GM19395 (cell line): ENCODE data around the gene PIP5K1C.
"Not testable (repeated sequence)": the region's sequence is repeated elsewhere in the genome, so short reads cannot be mapped to it uniquely, and the experiment has no call there.

Experiments used
- ATAC-seq: cut with Tn5 transposase; IDR thresholded peaks from one replicate; pipeline ENCODE4 v1.9.1; 2021; ENCODE audit warnings: mild to moderate bottlenecking, moderate library complexity; ENCODE audit not compliant: unreplicated experiment

Gene PIP5K1C

DNA sequence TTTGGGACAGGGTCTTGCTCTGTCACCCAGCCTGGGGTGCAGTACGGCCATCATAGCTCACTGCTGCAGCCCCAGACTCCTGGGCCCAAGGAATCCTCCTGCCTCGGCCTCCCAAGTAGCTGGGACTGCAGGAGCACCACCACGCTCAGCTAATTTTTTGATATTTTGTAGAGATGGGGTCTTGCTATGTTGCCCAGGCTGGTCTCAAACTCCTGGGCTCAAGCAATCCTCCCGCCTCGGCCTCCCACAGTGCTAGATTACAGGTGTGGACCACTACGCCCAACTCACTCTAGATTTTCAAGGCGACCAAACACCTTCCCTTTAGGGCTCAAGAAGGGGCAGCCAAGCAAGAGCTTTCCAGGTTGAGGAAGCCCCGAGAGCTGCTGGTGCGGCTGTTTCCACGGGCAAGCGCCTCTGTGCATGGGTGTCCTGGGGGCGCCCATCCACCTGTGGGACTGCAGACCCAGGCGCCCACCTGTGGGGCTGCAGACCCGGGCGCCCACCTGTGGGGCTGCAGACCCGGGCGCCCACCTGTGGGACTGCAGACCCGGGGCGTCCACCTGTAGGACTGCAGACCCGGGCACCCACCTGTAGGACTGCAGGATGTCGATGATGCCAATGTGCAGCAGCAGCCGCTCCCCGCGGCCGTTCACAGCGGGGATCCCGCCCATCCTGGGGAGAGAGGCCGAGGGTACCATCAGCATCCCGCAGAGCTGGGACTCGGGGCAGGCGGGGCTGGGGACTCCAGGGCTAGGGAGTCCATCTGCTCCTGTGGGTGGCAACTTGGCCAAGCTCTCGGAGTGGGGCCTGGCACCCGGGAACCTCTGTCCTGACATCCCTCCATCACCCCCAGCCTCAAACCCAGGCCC, 52.0 kb downstream of the PIP5K1C start:
- no peak for ATAC-seq

DNA sequence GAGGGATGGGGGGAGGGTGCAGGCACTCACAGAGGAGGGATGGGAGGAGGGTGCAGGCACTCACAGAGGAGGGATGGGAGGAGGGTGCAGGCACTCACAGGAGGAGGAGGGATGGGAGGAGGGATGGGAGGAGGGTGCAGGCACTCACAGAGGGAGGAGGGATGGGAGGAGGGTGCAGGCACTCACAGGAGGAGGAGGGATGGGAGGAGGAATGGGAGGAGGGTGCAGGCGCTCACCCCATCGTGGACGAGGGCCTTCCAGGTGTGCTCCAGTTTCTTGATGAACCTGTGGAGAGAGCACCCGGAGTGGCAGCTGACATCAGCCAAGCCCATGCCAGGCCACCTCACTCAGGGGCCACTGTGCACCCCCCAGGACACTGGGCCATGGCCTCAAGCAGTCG, 53.2 kb downstream of the PIP5K1C start:
- not testable (repeated sequence) for ATAC-seq

DNA sequence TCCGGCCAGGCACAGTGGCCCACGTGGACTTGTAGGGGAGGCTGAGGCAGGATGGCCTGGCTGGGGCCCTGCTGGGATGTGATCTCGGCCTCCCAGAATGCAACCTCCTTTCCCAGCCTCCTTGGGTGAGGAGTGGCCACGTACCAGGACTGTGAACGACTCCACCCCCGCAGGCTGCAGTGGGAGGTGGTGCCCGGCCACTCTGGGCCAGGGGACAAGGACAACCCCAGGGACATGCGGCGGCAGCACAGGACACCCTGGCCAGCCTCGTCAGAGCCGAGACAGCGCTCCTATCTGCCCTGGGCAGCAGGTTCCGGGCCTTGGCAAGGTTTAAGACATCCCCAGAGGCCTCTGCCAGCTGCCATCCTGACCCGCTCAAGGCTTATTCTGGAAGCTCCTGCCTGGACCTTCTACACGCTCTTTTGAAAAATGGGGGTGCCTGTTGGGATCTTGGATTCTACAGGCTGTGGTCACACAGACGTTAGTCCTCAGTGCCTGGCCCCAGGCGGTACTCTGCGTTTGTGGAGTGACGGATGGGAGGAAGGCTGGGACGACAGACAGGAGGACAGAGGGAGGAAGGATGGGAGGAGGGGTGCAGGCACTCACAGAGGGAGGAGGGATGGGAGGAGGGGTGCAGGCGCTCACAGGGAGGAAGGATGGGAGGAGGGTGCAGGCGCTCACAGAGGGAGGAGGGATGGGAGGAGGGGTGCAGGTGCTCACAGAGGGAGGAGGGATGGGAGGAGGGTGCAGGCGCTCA, 53.8 kb downstream of the PIP5K1C start:
- ATAC-seq, result no peak

DNA sequence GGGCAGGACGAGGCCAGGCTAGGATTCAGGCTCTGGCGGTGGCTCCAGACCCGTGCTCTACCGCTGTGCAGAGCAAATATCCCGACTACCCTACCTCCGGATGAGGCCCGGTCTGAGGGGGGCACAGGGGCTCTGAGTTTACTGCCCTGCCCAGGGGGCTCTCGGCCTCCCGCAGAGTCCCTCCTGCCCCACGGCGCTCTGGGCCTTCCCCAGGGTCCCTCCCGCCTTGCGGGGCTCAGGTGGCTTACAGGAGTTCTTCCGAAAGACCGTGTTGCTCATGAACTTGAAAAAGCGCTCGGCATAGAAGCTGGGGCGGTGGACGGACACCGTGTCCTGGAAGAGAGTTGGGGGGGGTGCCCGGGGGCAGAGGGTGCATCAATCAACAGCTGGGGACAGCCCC, 54.5 kb downstream of the PIP5K1C start:
- ATAC-seq, result no peak

DNA sequence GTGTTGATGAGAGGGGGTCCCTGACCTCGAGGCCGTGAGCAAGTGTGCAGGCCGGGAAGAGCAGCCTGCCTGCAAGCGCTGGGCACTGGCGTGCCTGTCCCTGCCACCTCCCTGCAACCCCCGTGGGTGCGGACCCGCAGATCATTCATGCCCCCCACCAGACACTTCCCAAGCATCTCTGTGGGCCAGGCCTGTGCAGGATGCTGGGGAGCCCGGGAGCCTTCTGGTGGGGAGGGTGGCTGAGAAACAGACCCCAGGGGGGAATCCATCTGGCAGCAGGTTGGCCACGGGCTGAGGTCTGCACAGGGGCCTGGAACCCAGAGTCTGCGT, 55.2 kb downstream of the PIP5K1C start:
- ATAC-seq, result no peak

DNA sequence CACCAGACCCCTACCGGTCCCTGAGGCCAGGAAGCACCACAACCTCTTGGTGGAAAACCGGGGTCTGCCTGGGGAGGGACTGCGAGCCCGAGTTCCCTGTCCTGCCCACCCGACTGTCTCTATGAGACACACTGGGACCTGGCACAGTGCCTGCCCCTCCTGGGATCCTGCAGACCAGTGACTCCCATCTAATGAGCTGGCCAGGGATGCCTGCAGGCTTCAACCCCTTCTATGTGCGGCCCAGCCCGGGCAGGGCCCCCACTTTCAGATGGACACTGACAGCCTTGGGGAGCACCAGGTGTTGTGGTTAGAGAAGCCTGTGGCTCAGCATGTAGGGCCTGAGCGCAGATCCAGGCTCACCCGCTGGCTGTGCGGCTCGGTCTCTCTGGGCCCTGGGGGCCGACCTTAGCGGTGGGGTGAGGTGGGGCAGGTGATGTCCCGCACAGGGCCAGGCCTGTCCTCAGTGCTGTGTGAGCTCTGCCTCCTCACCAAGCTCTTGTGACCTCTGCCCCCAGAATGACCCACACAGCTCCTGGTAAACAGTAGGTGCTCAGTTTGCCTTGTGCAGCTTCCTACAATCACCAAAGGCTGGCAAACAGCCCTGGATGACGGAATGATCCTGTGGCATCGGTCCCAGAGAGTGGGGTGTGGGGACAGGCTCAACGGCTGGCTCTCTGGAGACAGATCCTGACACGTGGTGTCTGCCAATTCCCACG, 55.8 kb downstream of the PIP5K1C start:
- ATAC-seq, result no peak

DNA sequence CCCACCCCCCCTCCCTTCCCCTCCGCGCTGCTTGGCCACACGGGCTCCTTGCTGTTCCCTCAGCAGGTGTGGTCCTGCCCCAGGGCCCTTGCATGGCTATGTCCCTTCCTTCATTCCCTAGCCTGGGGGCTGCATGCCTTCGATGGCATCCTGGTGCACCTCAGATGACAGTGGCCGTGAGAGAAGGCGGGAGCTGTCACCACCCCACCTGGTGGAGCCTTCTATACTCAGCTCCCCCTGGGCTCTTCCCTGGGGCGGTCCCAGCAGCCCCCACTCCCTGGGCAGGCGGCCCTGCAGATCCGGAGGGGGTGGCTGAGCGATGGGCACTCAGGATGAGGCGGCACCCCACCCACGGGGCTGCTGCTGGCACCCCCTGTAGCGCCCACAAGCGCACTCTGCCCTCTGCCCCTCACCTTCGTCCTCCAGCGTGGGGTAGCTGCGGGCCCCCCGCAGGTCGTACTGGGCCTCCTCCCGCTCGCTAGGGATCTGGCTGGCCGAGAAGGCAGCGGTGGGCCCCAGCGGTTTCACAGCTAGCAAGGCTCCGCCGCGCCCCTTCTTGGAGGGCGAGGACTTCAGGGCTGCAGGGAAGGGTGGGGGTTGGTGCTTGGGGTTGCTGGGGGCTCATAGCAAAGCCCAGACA, 56.5 kb downstream of the PIP5K1C start:
- no peak for ATAC-seq

DNA sequence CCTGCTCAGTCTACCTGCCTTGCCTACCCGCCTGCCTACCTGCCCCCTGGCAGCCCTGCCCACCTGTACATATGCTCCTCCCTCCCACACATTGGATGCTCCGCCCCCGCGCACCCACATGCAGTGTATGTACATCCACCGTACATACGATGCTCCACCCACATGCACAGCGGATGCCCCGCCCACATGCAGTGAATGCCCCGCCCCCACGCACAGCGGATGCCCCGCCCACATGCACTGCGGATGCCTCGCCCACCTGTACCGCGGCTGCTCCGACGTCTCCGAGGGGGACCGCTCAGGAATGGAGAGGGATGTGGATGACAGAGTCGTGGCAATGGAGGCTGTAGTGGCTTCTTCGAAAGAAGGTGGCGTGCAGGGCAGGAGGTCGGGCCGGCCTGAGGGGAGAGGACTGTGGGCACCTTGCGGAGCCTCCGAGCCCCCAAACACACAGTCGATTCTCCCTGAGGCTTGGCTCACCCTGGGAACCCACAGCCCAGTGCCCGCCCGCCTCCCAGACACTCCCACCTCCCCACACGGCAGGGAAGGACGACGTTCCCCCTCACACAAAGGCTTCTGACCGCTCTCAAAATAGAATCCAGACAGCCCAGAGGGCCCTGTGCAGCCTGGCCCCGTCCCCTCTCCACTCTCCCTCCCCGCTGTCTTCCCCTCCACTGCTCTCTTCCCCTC, 57.1 kb downstream of the PIP5K1C start:
- no peak for ATAC-seq

DNA sequence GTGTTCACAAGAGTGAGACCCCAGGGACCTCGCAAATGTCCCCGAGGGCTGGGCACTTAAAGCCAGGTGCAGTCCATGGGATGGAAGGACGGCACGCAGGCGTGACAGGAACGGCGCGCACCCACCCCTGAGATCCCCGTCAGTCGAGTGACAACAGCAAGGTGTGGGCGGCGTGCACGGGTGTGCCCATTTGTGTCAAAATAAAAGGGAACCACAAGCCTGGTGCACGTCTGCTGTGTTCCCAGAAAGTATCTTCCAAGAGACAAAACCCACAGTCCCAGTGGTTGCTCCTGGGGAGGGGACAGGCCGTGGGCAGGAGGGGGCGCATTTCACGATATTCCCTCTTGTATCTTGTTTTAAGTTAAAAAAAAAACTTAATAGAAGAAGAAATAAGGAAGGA, 58.0 kb downstream of the PIP5K1C start:
- no peak for ATAC-seq

DNA sequence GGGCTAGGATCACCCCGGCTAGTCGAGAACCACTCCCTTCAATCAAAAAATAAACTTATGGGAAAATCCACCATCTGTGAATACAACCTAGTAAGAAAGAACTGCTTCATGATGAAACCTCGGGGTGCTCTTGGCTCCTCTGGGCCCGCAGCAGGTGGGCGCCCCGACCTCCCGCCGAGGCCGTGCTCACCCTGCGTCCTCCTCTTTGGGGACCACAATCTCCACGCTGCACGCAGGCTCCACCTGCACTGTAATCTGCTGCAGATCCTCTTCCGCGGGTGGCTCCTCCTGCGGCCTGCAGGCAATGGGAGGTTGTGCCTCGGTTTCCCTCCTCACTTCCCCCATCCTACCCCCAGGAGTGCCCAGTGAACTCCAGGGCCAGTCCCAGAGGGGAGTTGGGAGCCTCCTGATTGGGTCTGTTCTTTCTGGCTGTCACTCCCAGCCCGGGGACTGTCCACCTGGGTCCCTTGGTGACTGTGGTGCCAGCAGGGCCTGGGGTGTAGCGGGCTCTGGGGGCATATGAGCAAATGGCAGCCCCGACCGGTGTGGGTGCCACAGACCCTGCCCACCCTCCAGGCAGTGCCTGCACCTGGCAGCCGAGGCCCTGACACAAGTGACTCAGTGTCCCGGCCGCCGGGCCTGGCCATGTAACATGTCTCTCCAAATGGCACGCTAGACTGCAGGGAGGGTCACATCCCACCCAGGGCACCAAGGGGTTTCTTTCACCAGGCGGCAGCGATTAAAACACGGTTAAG, 58.6 kb downstream of the PIP5K1C start:
- ATAC-seq, result no peak

DNA sequence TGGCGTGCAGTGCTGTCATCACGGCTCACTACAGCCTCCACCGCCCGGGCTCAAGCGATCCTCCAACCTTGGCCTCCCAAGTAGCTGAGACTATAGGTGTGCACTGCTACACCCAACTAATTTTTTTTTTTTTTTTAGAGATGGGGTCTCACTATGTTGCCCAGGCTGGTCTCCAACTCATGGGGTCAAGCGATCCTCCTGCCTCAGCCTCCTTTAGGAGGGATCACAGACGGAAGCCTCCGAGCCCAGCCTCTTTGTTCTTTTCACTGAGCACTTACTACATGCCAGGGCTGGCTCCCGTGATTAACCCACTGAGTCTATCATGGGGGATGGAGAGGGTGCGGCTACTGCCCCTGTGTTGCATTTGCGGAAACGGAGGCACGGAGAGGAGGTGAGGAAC, 60.8 kb downstream of the PIP5K1C start:
- ATAC-seq, result no peak

DNA sequence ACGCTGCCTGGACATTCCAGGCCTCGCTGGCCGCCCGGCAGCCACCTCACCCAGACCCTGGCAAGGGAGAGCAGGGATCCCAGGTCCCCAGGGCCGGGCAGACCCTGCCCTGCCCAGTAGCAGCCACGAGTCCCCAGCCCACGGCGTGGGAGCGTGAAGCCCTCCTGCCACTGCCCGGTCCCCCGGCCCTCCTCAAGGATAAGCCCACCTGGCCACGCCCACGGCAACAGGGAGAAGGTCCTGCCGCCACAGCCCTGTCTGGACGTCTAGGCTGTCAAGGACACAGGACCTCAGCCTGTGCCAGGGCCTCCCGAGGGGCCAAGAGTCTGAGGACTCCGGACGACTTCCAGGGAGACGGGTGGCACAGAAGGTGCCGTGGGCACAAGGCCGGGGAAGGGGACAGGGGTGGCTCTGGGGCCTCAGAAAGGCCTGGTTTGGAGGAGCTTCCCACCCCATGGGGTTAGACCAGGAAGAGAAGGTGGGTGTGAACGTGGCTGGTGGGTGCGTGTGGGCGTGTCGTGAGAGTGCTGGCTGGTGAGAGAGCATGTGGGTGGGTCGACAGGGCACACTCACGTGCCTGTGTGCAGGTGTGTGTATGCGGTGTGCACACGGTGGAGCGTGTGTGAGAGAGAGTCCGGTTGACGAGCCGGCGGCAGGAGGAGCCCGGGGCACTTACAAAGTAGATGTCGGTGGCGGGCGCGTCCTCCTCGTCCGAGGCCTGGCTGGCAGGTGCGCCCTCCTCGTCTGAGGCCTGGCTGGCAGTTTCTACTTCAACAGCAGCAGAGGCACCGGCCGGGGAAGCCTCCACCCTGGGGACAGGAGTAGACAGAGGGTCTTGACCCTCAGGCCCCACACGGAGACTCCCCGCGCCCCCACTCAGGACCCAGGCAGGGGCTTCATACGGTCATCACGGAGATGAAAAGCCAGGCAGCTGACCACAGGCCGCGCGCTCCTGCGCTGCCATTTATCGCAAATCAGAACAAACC, 61.8 kb downstream of the PIP5K1C start:
- no peak for ATAC-seq

DNA sequence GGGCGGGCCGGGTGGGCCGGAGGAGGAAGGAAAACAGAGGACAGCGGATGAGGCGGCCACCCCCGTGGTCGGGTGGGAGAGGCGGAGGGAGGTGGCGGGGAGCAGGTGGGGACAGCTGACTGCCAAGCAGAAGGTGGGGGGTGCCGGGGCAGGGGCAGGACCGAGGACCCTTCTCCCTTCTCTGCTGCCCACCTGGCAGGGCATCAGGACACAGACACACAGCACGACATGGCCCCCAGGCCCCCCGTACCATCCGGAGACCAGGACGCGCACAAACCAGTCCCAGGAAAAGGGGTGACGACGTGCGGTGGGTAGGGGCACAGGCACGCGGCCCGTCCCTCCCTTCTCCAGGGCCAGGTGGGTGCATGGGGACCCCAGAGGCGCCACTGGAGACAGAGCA, 62.6 kb downstream of the PIP5K1C start:
- ATAC-seq, result no peak

DNA sequence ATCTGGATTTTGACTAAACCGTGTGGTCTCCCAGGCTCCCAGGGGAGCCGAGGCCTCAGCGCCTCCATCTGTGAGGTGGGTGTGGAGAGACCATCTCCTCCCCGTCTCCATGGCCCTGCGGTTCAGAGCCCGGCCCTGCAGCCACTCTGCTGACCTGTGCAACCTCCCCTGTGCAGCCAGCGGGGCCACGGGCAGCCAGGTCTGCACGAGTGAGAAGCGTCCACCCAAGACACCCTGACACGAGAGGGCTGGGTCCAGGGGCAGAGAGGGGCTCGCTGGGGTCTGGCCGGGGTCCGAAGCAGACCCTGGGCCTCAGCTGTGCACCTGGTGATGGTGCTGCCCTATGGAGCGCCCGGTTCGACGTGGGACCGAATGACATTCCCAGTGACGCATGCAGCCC, 63.3 kb downstream of the PIP5K1C start:
- no peak for ATAC-seq

DNA sequence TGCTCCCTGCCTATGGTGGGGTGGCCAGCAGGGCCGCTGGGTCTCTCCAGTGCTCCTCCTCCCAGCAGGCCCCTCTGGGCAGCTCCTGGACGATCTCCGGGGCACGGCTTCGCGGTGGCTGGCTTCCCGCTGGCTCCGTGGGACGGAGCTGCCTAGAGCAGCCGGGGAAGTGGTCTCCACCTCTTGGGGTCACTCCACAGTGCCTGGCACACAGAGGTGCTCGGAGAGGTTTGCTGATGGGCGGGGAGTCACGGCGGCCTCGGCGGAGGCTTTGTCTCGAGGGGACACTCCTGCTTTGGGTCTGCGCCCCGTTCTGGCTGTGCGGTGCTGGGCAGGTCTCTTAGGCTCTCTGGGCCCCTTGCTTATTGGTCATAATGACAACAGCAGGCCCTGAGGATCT, 63.8 kb downstream of the PIP5K1C start:
- no peak for ATAC-seq

DNA sequence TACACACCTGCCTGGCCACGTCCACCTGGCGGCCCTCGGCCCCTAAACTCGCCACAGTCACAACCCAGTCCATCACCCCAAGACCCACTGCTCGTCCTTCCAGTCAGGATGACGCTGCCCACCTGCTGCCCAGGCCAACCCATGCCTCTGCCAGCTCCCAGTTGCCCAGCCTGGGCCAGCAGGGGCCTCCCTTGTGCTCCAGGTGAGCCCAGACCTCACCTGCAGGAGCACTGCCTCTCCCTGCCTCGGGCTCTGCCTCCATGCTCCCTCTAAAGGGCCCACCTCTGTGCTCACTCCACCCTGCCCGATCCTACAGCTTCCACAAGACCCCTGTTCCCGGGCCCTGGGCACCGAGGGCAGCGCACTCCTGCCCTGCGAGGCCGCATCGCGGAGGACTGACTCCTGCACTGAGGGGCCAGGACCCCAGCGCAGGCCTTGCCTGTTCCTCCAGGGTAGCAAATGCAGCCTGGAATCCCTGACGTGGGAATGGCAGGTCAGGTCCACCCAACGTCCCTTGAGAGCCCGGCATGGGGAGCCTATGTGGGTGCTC, 65.7 kb downstream of the PIP5K1C start:
- ATAC-seq, result no peak

DNA sequence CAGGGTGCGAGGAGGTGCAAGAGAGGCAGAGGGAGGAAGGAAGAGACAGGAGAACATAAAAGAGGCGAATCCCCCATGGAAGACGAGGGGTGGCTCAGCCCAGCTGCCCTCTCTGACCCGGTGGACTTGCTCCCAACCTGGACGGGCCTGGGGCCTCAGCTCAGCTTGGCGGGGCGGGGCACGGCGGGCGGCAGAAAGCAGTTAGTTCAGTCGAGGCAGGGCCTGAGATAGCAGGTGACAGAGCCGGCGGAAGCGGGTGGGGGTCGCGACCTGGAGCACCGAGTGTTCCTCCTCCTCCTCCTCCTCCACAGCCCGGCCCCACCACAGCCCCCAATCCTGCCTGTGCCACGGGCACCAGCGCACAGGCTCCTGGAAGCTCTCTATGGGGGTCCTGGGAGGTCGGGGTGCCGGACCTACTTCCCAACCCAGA, 66.7 kb downstream of the PIP5K1C start:
- no peak for ATAC-seq

DNA sequence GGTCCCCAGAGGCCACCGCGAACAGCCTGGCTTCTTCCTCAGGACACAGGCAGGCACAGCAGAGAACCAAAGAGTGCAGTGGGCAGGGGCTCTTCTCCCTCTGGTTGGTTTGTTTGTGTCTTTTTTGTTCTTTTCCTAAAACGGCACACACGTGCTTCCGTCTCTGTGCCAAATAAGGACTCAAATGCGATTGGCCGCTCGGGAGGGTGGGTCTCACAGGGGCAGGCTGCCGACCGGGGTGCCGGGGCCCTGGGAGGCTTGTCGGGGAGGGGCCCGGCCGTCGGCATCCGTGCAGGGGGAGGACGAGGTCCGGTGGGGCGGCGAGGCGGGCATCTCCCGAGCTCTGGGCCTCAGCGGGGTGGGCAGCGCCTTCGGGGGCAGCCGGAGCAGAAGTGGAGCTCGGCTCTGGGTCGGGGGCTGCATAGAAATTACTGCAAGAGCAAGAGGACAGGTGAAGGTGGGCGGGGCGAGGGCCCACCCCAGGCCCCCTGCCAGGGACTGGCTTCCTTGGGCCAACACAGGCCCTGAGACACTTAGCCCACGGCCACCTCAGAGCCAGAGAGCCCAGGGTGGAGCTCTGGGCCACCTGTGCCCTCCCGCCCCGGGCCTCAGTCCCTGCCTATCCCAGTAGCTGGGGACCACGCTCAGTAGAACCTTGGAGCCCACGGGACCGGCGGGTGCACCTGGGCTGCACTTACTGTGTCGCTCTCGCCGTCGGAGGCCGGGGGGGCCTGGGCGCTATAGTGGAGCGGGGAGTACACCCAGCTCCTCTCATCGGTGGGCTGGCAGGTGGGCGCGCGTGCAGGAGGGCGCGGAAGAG, 67.3 kb downstream of the PIP5K1C start:
- no peak for ATAC-seq
